ENCODE results near the gene GCSAML. TPM values are rescaled to one million over a fixed set of nuclear protein-coding genes. Genes with fewer than 3 reads are reported as not detected.

GCSAML gene
- total and polyA plus RNA-seq, 2 experiments from 2014 or later = not detected

DNA sequence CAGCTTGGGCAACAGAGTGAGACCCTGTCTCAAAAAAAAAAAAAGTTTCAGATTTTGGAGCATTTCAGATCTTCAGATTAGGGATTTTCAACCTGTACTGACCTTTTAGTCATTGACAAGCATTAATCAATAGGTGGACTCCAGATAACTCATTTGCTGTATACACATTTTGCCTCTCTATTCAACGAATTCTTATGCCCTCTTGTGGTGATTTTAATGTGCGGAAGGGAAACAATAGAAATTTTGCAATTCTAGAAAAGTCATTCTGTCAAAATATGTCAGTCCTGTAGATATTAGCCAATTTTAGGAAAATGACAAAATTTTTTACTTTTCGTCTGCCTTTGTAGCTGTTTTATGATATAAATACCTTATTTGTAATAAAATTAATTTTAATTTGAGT is 27.6 kb downstream of the GCSAML start:
- Histone ChIP-seq H3K36me3 (ENCODE audit: low read depth) (no peaks in the 10 kb centered on the region), H3K9me2 (ENCODE audit: insufficient read depth) (no peaks in the 10 kb centered on the region), H2AFZ (no peak overlapping the region), H3K9me3 (ENCODE audit: low read depth) (no peaks in the 10 kb centered on the region), H4K20me1 (ENCODE audit: insufficient read depth) (no peaks in the 10 kb centered on the region), H3K27ac (no peak overlapping the region), H3K27me3 (replicated peaks; ENCODE audit: insufficient read depth) (no peaks in the 10 kb centered on the region), H3K79me2 (ENCODE audit: insufficient read depth) (no peaks in the 10 kb centered on the region), H3K4me2 (ENCODE audit: unreplicated experiment) (no peak overlapping the region), H3K4me3 (no peak overlapping the region), H3K4me1 (ENCODE audit: insufficient read depth) (no peaks in the 10 kb centered on the region), H3F3A (ENCODE audit: insufficient read depth) (no peaks in the 10 kb centered on the region), H3K9ac (no peak overlapping the region)
- DNase-seq = peak; percentile 26
- 13 to 16% methylated on average over 3 of the region's 3 CpGs for WGBS, 2 experiments (ENCODE audit: low coverage in 1 of 2, low lambda C conversion rate in 2 of 2, missing lambda C conversion rate in 2 of 2)
- in situ Hi-C loops (cut with MboI) = no loop called here
- TF ChIP-seq EZH2phosphoT487 (IDR thresholded peaks at IDR 0.05; ENCODE audit: insufficient read depth, low read depth) (no peak), EZH2 (IDR thresholded peaks at IDR 0.05; ENCODE audit: insufficient read depth, poor library complexity, severe bottlenecking) (no peak)

DNA sequence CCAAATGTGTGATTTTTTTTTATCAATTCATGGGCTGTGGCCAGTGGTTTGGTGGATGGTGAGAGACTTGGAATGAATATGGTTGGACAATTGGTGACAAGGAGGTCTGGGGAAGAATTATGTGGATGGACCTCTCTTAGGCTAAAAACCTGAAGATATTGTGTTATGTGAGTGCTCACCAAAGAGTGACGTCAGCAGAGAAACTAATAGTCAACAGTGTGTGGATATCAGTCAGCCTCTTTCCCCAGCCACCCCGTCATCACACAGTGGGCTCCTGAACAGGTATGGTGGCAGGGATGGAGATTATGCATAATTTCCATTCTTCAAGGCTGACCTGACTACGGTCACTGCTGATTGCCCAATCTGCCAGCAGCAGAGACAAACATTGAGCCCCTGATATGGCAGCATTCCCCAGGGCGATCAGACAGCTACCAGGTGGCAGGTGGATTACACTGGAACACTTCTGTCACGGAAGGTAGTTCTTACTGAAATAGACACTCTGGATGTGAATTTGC is 30.1 kb downstream of the GCSAML start:
- H3K36me3 ChIP-seq (ENCODE audit: low read depth) = no peaks in the 10 kb centered on the region
- TF ChIP-seq EZH2phosphoT487 (IDR thresholded peaks at IDR 0.05; ENCODE audit: insufficient read depth, low read depth) = no peak
- no peak for TF ChIP-seq EZH2 (IDR thresholded peaks at IDR 0.05; ENCODE audit: insufficient read depth, poor library complexity, severe bottlenecking)

DNA sequence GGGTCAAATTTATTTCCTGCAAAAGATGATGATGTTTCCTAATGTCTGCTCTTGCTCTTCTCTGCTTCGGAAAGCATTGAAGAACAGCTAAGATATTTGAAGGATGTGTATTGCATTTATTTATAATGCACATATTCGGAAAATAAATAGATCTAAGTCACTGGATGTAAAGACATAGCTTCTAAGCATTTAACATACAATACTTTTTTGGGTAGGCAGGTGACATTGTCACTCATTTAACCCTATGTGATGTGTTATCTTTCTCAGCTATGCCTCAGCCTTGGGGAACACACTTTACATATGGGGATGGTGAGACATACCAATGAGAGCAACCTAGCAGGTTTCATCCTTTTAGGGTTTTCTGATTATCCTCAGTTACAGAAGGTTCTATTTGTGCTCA is 39.1 kb downstream of the GCSAML start, which contains the start of gene OR2G2:
Gene OR2G2, plus strand, starts transcription at position 301 of the 400 bp plus-strand sequence. Its CDS starts 0 bp downstream, at position 301.
- Histone ChIP-seq H3K27me3 (replicated peaks; ENCODE audit: insufficient read depth) (no peaks in the 10 kb centered on the region), H3F3A (ENCODE audit: insufficient read depth) (no peaks in the 10 kb centered on the region), H3K9ac (no peak within 1 kb of the TSS), H2AFZ (no peak within 1 kb of the TSS), H3K79me2 (ENCODE audit: insufficient read depth) (no peaks in the 10 kb centered on the region), H3K4me1 (ENCODE audit: insufficient read depth) (no peaks in the 10 kb centered on the region), H3K4me2 (ENCODE audit: unreplicated experiment) (no peak within 1 kb of the TSS), H3K36me3 (ENCODE audit: low read depth) (no peaks in the 10 kb centered on the region), H3K27ac (no peak within 1 kb of the TSS), H3K4me3 (no peak within 1 kb of the TSS), H4K20me1 (ENCODE audit: insufficient read depth) (no peaks in the 10 kb centered on the region; the same call in 1 of the 2 replicates), H3K9me3 (ENCODE audit: low read depth) (no peaks in the 10 kb centered on the region), H3K9me2 (ENCODE audit: insufficient read depth) (no peaks in the 10 kb centered on the region)
- no peak for DNase-seq
- TF ChIP-seq EZH2 (IDR thresholded peaks at IDR 0.05; ENCODE audit: insufficient read depth, poor library complexity, severe bottlenecking) = no peak
- no peak for TF ChIP-seq EZH2phosphoT487 (IDR thresholded peaks at IDR 0.05; ENCODE audit: insufficient read depth, low read depth)
- in situ Hi-C loops (cut with MboI) = no loop called here
- WGBS, 2 experiments (ENCODE audit: low coverage in 1 of 2, low lambda C conversion rate in 2 of 2, missing lambda C conversion rate in 2 of 2) = 27 to 29% methylated on average over 2 of the region's 2 CpGs

More for the DNA sequence above, 30.1 kb downstream of the GCSAML start:
- Histone ChIP-seq H3K27ac (no peak overlapping the region), H3K4me3 (no peak overlapping the region), H3K4me1 (ENCODE audit: insufficient read depth) (no peaks in the 10 kb centered on the region), H3K9me2 (ENCODE audit: insufficient read depth) (no peaks in the 10 kb centered on the region), H4K20me1 (ENCODE audit: insufficient read depth) (no peaks in the 10 kb centered on the region; the same call in 1 of the 2 replicates), H3K9me3 (ENCODE audit: low read depth) (no peaks in the 10 kb centered on the region), H3K4me2 (ENCODE audit: unreplicated experiment) (no peak overlapping the region), H2AFZ (no peak overlapping the region), H3K27me3 (replicated peaks; ENCODE audit: insufficient read depth) (no peaks in the 10 kb centered on the region), H3K79me2 (ENCODE audit: insufficient read depth) (no peaks in the 10 kb centered on the region), H3K9ac (no peak overlapping the region), H3F3A (ENCODE audit: insufficient read depth) (no peaks in the 10 kb centered on the region)
- in situ Hi-C loops (cut with MboI) = no loop called here
- DNase-seq = no peak
- 25 to 30% methylated on average over 5 of the region's 5 CpGs for WGBS, 2 experiments (ENCODE audit: low coverage in 1 of 2, low lambda C conversion rate in 2 of 2, missing lambda C conversion rate in 2 of 2)

DNA sequence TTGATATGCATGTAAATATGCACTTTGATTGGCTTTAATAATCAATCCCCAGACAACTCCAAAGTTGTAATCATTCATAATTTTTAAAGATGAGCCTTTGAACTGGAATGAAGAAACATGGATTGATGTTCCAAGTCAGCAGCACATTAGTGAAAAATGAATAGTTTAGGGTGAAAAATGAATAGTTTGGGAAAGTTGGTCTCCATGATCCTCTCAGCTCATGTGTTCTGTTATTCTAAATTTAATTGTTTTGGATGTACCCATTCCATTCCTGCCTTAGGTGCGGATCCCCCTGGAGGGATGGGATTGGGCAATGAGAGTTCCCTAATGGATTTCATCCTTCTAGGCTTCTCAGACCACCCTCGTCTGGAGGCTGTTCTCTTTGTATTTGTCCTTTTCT is 56.4 kb downstream of the GCSAML start, which contains the start of gene OR2G3:
Gene OR2G3, plus strand, starts transcription at position 301 of the 400 bp plus-strand sequence. Its CDS starts 0 bp downstream, at position 301.
- 10 to 12% methylated on average over 2 of the region's 2 CpGs for WGBS, 2 experiments (ENCODE audit: low coverage in 1 of 2, low lambda C conversion rate in 2 of 2, missing lambda C conversion rate in 2 of 2)
- DNase-seq = no peak
- no peaks in the 10 kb centered on the region for H3K4me1 ChIP-seq (ENCODE audit: insufficient read depth)

More for the DNA sequence above, 56.4 kb downstream of the GCSAML start, which contains the start of gene OR2G3:
- Histone ChIP-seq H4K20me1 (ENCODE audit: insufficient read depth) (no peaks in the 10 kb centered on the region), H3K9me3 (ENCODE audit: low read depth) (peaks cover 4% of the 10 kb centered on the region), H3K36me3 (ENCODE audit: low read depth) (no peaks in the 10 kb centered on the region), H2AFZ (no peak within 1 kb of the TSS), H3K4me2 (ENCODE audit: unreplicated experiment) (no peak within 1 kb of the TSS), H3K27ac (no peak within 1 kb of the TSS), H3K79me2 (ENCODE audit: insufficient read depth) (no peaks in the 10 kb centered on the region), H3F3A (ENCODE audit: insufficient read depth) (no peaks in the 10 kb centered on the region), H3K27me3 (replicated peaks; ENCODE audit: insufficient read depth) (no peaks in the 10 kb centered on the region), H3K9me2 (ENCODE audit: insufficient read depth) (no peaks in the 10 kb centered on the region), H3K4me3 (no peak within 1 kb of the TSS), H3K9ac (no peak within 1 kb of the TSS)
- TF ChIP-seq EZH2 (IDR thresholded peaks at IDR 0.05; ENCODE audit: insufficient read depth, poor library complexity, severe bottlenecking) = no peak
- TF ChIP-seq EZH2phosphoT487 (IDR thresholded peaks at IDR 0.05; ENCODE audit: insufficient read depth, low read depth) = no peak
- in situ Hi-C loops (cut with MboI) = no loop called here

All from GM23248 (cell line).